Ishikawa (cell line): ENCODE measurements around the gene ARG2.

Experiments used
- CEBPB ChIP-seq: IDR thresholded peaks from 2 replicates; pipeline ENCODE4 v1.6.1; 2012
- CREB1 ChIP-seq: IDR thresholded peaks from 2 replicates; pipeline ENCODE4 v1.6.1; 2012; ENCODE audit warnings: low read depth
- EGR1 ChIP-seq: IDR thresholded peaks from 2 replicates; pipeline ENCODE4 v1.6.1; 2012
- EP300 ChIP-seq: IDR thresholded peaks from 2 replicates; pipeline ENCODE4 v1.6.1; 2012; ENCODE audit warnings: borderline replicate concordance
- FOXM1 ChIP-seq: IDR thresholded peaks from 2 replicates; pipeline ENCODE4 v1.6.1; 2012; ENCODE audit warnings: low read depth, borderline replicate concordance
- MAX ChIP-seq: IDR thresholded peaks from 2 replicates; pipeline ENCODE4 v1.6.1; 2012
- NFIC ChIP-seq: IDR thresholded peaks from 2 replicates; pipeline ENCODE4 v1.6.1; 2012
- RAD21 ChIP-seq: IDR thresholded peaks from 2 replicates; pipeline ENCODE4 v1.6.1; 2012; ENCODE audit warnings: low read depth
- REST ChIP-seq: IDR thresholded peaks from 2 replicates; pipeline ENCODE4 v1.6.1; 2012; ENCODE audit warnings: low read depth, mild to moderate bottlenecking
- TAF1 ChIP-seq: IDR thresholded peaks from 2 replicates; pipeline ENCODE4 v1.6.1; 2012; ENCODE audit warnings: low read depth, mild to moderate bottlenecking
- TCF12 ChIP-seq: IDR thresholded peaks from 2 replicates; pipeline ENCODE4 v1.6.1; 2012; ENCODE audit warnings: low read depth
- TEAD4 ChIP-seq: IDR thresholded peaks from 2 replicates; pipeline ENCODE4 v1.6.1; 2012
- USF1 ChIP-seq: IDR thresholded peaks from 2 replicates; pipeline ENCODE4 v1.6.1; 2012
- YY1 ChIP-seq: IDR thresholded peaks from 2 replicates; pipeline ENCODE4 v1.6.1; 2012; ENCODE audit warnings: low read depth
- ZBTB7A ChIP-seq: IDR thresholded peaks from 2 replicates; pipeline ENCODE4 v1.6.1; 2012; ENCODE audit warnings: low read depth

ARG2 gene

GRCh38 chr14:67673451-67673850, 53.7 kb downstream of the ARG2 start:
- TF ChIP-seq FOXM1 (no peak), TEAD4 (no peak)

GRCh38 chr14:67674139-67674479, 54.4 kb downstream of the ARG2 start:
- no peak for TF ChIP-seq EGR1

- peak; percentile 56; the same call in 1 of the 2 replicates for TF ChIP-seq NFIC
- TF ChIP-seq ZBTB7A = peak; percentile 73; the same call in 1 of the 2 replicates
- TF ChIP-seq REST = no peak
- TF ChIP-seq TAF1 = peak; percentile 58
- TF ChIP-seq TEAD4 = peak; percentile 21; the same call in 1 of the 2 replicates
- peak; percentile 49; the same call in 1 of the 2 replicates for TF ChIP-seq YY1
- peak; percentile 52 for TF ChIP-seq MAX
- no peak for TF ChIP-seq CEBPB
Observed at GRCh38 chr14:67674480-67675218, 54.9 kb downstream of the ARG2 start, which contains the start of gene VTI1B. VTI1B (minus strand) TSS chr14:67674632; CDS start chr14:67674489, 143 bp downstream.

GRCh38 chr14:67675219-67675582, 55.5 kb downstream of the ARG2 start:
- no peak for TF ChIP-seq CREB1

GRCh38 chr14:67679006-67679405, 59.3 kb downstream of the ARG2 start:
- TF ChIP-seq MAX (no peak), TAF1 (no peak), NFIC (no peak), FOXM1 (no peak), CREB1 (no peak), RAD21 (no peak), CEBPB (no peak), REST (no peak), USF1 (no peak), TCF12 (no peak), EGR1 (no peak), YY1 (no peak), EP300 (no peak), TEAD4 (no peak), ZBTB7A (no peak)

- TF ChIP-seq MAX = no peak
- no peak for TF ChIP-seq EGR1
- TF ChIP-seq TAF1 = no peak
- TF ChIP-seq USF1 = no peak
- no peak for TF ChIP-seq NFIC
Observed at GRCh38 chr14:67680121-67680602, 60.4 kb downstream of the ARG2 start.

GRCh38 chr14:67680941-67681340, 61.2 kb downstream of the ARG2 start:
- TF ChIP-seq CEBPB (no peak), ZBTB7A (no peak), TAF1 (no peak), TEAD4 (no peak), USF1 (no peak), YY1 (no peak)
